ENCODE data around the gene TANK. TPM values are rescaled to one million over a fixed set of nuclear protein-coding genes. Genes with fewer than 3 reads are reported as not detected.

TANK gene
- total RNA-seq, 2 donors from 2014 or later: 37.7 to 55.3 TPM

Other genes starting within 250 kb of the TANK start
- gene PSMD14, start 148.0 kb downstream of the TANK start, total RNA-seq: 10 to 100 TPM; 43.8 to 51.3 TPM

Data from posterior vena cava (tissue), 2 donors.